Measurements from ENCODE around the gene PRICKLE1.

GRCh38 chr12:42483521-42483790 lies 106.1 kb downstream of the PRICKLE1 start:
- no peak for TF ChIP-seq SIN3A (IDR thresholded peaks at IDR 0.05; ENCODE audit: borderline replicate concordance, insufficient read depth, low read length)
- TF ChIP-seq, protein P1, sequence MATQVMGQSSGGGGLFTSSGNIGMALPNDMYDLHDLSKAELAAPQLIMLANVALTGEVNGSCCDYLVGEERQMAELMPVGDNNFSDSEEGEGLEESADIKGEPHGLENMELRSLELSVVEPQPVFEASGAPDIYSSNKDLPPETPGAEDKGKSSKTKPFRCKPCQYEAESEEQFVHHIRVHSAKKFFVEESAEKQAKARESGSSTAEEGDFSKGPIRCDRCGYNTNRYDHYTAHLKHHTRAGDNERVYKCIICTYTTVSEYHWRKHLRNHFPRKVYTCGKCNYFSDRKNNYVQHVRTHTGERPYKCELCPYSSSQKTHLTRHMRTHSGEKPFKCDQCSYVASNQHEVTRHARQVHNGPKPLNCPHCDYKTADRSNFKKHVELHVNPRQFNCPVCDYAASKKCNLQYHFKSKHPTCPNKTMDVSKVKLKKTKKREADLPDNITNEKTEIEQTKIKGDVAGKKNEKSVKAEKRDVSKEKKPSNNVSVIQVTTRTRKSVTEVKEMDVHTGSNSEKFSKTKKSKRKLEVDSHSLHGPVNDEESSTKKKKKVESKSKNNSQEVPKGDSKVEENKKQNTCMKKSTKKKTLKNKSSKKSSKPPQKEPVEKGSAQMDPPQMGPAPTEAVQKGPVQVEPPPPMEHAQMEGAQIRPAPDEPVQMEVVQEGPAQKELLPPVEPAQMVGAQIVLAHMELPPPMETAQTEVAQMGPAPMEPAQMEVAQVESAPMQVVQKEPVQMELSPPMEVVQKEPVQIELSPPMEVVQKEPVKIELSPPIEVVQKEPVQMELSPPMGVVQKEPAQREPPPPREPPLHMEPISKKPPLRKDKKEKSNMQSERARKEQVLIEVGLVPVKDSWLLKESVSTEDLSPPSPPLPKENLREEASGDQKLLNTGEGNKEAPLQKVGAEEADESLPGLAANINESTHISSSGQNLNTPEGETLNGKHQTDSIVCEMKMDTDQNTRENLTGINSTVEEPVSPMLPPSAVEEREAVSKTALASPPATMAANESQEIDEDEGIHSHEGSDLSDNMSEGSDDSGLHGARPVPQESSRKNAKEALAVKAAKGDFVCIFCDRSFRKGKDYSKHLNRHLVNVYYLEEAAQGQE (IDR thresholded peaks at IDR 0.05; ENCODE audit: insufficient read depth in 1 of 2, low read depth in 2 of 2, low read length in 2 of 2): no peak
